ENCODE measurements around the gene MKRN2OS.
A peak's percentile ranks its signal among the peaks of the same experiment; 100 is the strongest.

Gene MKRN2OS

GRCh38 chr3:12541625-12542024 is 3.7 kb downstream of the MKRN2OS start:
- no peak overlapping the region for H3K27ac ChIP-seq
- TF ChIP-seq ZFX (IDR thresholded peaks at IDR 0.05) (no peak), CTCF (conservative IDR thresholded peaks at IDR 0.05) (no peak)

- TF ChIP-seq ZFX (IDR thresholded peaks at IDR 0.05) (no peak), CTCF (conservative IDR thresholded peaks at IDR 0.05) (no peak)
- H3K27ac ChIP-seq = no peak overlapping the region
These were observed 8.9 kb downstream of the MKRN2OS start for GRCh38 chr3:12536423-12536822.

GRCh38 chr3:12532182-12532581 is 13.1 kb downstream of the MKRN2OS start:
- no peak for TF ChIP-seq CTCF (conservative IDR thresholded peaks at IDR 0.05)
- TF ChIP-seq ZFX (IDR thresholded peaks at IDR 0.05) = no peak
- no peak overlapping the region for H3K27ac ChIP-seq

GRCh38 chr3:12527757-12528143 is 17.5 kb downstream of the MKRN2OS start:
- TF ChIP-seq CTCF (conservative IDR thresholded peaks at IDR 0.05) (no peak), ZFX (IDR thresholded peaks at IDR 0.05) (no peak)
- H3K27ac ChIP-seq = no peak overlapping the region

GRCh38 chr3:12522721-12523120 is 22.6 kb downstream of the MKRN2OS start:
- peak overlapping the region; percentile 8; the same call in 1 of the 2 replicates for H3K27ac ChIP-seq
- TF ChIP-seq ZFX (IDR thresholded peaks at IDR 0.05) (no peak), CTCF (conservative IDR thresholded peaks at IDR 0.05) (peak; percentile 37)

GRCh38 chr3:12521010-12521409 is 24.3 kb downstream of the MKRN2OS start:
- no peak overlapping the region for H3K27ac ChIP-seq
- no peak for TF ChIP-seq CTCF (conservative IDR thresholded peaks at IDR 0.05)
- TF ChIP-seq ZFX (IDR thresholded peaks at IDR 0.05) = no peak

- TF ChIP-seq ZFX (IDR thresholded peaks at IDR 0.05) = no peak
- no peak for TF ChIP-seq CTCF (conservative IDR thresholded peaks at IDR 0.05)
- no peak overlapping the region for H3K27ac ChIP-seq
These were observed 26.9 kb downstream of the MKRN2OS start for GRCh38 chr3:12518261-12519028.

All from C4-2B (cell line).